Astrocyte of the hippocampus (primary cell): ENCODE results near the gene ZNF513.
A peak's percentile ranks its signal among the peaks of the same experiment; 100 is the strongest.
"Not testable (repeated sequence)": the region's sequence is repeated elsewhere in the genome, so short reads cannot be mapped to it uniquely, and the experiment has no call there.

Experiments used
- DNase-seq: peaks from one replicate; pipeline ENCODE4 v3.0.0; 2011; ENCODE audit warnings: low read depth, low spot score

ZNF513 gene

GRCh38 chr2:27380626-27381545 lies at the start of gene ZNF513:
Gene ZNF513, minus strand, starts transcription at chr2:27380734. Its CDS starts 208 bp downstream, at chr2:27380526.
- peak; percentile 99 for DNase-seq

- DNase-seq = peak; percentile 96
Observed at GRCh38 chr2:27428978-27429541, 48.5 kb upstream of the ZNF513 start.

GRCh38 chr2:27428213-27428977 lies 47.9 kb upstream of the ZNF513 start, which contains the start of gene NRBP1:
Gene NRBP1, plus strand, starts transcription at chr2:27428631. Its CDS starts 4,643 bp downstream, at chr2:27433274.
- DNase-seq = peak; percentile 98

GRCh38 chr2:27427863-27428212 lies 47.3 kb upstream of the ZNF513 start:
- no peak for DNase-seq

GRCh38 chr2:27425039-27425438 lies 44.5 kb upstream of the ZNF513 start:
- DNase-seq = not testable (repeated sequence)

GRCh38 chr2:27422958-27423357 lies 42.4 kb upstream of the ZNF513 start:
- DNase-seq = no peak

- DNase-seq = no peak
Observed at GRCh38 chr2:27421660-27422250, 41.2 kb upstream of the ZNF513 start.

GRCh38 chr2:27420996-27421395 lies 40.5 kb upstream of the ZNF513 start:
- no peak for DNase-seq

- DNase-seq = no peak
Observed at GRCh38 chr2:27416151-27416550, 35.6 kb upstream of the ZNF513 start.

GRCh38 chr2:27412419-27413152 lies 32.1 kb upstream of the ZNF513 start:
- no peak for DNase-seq

- DNase-seq = peak; percentile 98
Observed at GRCh38 chr2:27409321-27410073, 29.0 kb upstream of the ZNF513 start, which contains the start of gene PPM1G. Gene PPM1G, minus strand, starts transcription at chr2:27409591. Its CDS starts 169 bp downstream, at chr2:27409422.

GRCh38 chr2:27408601-27409320 lies 28.2 kb upstream of the ZNF513 start:
- no peak for DNase-seq

- DNase-seq = peak; percentile 55
Observed at GRCh38 chr2:27407798-27408491, 27.4 kb upstream of the ZNF513 start.

- peak; percentile 60 for DNase-seq
Observed at GRCh38 chr2:27400348-27401135, 20.0 kb upstream of the ZNF513 start.

- DNase-seq = no peak
Observed at GRCh38 chr2:27398962-27399361, 18.4 kb upstream of the ZNF513 start.

GRCh38 chr2:27393225-27393624 lies 12.7 kb upstream of the ZNF513 start:
- no peak for DNase-seq

GRCh38 chr2:27390822-27391679 lies 10.5 kb upstream of the ZNF513 start:
- no peak for DNase-seq
